HEK293 (cell line): Measurements from ENCODE around the gene PIK3CD.

Experiments used
- CTCF ChIA-PET: fragments of 350-600 bp; formaldehyde crosslinking; extraction: SDS; loops from one replicate; lab custom pipeline; 2021; ENCODE audit warnings: antibody characterized with exemption; lab: Yijun Ruan, JAX
- POLR2A ChIA-PET: fragments of 300-600 bp; formaldehyde crosslinking; extraction: SDS; loops from one replicate; lab custom pipeline; 2020; ENCODE audit warnings: antibody characterized with exemption, inconsistent platforms; lab: Yijun Ruan, JAX
- H3K27ac ChIP-seq: fragments of 200-500 bp; sonication (Bioruptor generic); 2 replicates; pipeline ENCODE4 v1.5.1; 2014; ENCODE audit warnings: low read depth, low read length, control low read depth, inconsistent platforms; ENCODE audit errors: extremely low read depth
- H3K36me3 ChIP-seq, 2 experiments: fragments of 200-500 bp in 1 of 2; sonication (Bioruptor generic) in 1 of 2; 1 replicate in 1 of 2; 2 replicates in 1 of 2; pipeline ENCODE4 v1.5.1; 2014 to 2017; ENCODE audit warnings: inconsistent platforms in 2 of 2, low read length in 2 of 2; ENCODE audit not compliant: control insufficient read depth in 2 of 2, insufficient read depth in 1 of 2
- H3K4me1 ChIP-seq: fragments of 200-500 bp; sonication (Bioruptor generic); 2 replicates; pipeline ENCODE4 v1.5.1; 2014; ENCODE audit warnings: mild to moderate bottlenecking, low read length, inconsistent platforms; ENCODE audit not compliant: control insufficient read depth, insufficient read depth
- H3K4me3 ChIP-seq: 2 replicates; pipeline ENCODE4 v1.5.1; 2011; ENCODE audit warnings: low read depth, mild to moderate bottlenecking, control low read depth, low read length, moderate library complexity
- H3K9me3 ChIP-seq: fragments of 200-500 bp; sonication (Bioruptor generic); 2 replicates; pipeline ENCODE4 v1.5.1; 2014; ENCODE audit warnings: low read depth, low read length, inconsistent platforms; ENCODE audit not compliant: control insufficient read depth, insufficient read depth
- AEBP2 ChIP-seq: fragments of 450-650 bp; formaldehyde crosslinking; IDR thresholded peaks from 2 replicates; pipeline ENCODE4 v1.5.1; 2016; ENCODE audit warnings: missing biosample characterization, missing genetic modification characterization, borderline replicate concordance
- GLI2 ChIP-seq: fragments of 450-650 bp; formaldehyde crosslinking; IDR thresholded peaks from 2 replicates; pipeline ENCODE4; 2017; ENCODE audit warnings: missing biosample characterization, missing genetic modification characterization, low read depth, borderline replicate concordance
- GLIS2 ChIP-seq: fragments of 450-650 bp; formaldehyde crosslinking; IDR thresholded peaks from 2 replicates; pipeline ENCODE4 v1.5.1; 2016; ENCODE audit warnings: missing biosample characterization, missing genetic modification characterization
- ZBTB11 ChIP-seq: fragments of 450-650 bp; formaldehyde crosslinking; conservative IDR thresholded peaks from 2 replicates; pipeline ENCODE4 v1.5.1; 2016; ENCODE audit warnings: low read depth, missing biosample characterization, missing genetic modification characterization
- ZNF274 ChIP-seq, 2 experiments: fragments of 200-500 bp in 1 of 2; fragments of 450-650 bp in 1 of 2; sonication (Bioruptor generic) in 1 of 2; formaldehyde crosslinking in 1 of 2; IDR thresholded peaks; 2 replicates each; pipeline versions ENCODE4 v1.5.1 to v1.6.1; 2014 to 2016; ENCODE audit warnings: borderline replicate concordance in 1 of 2, inconsistent platforms in 1 of 2, low read length in 1 of 2, missing biosample characterization in 1 of 2, missing genetic modification characterization in 1 of 2
- ZNF280D ChIP-seq: fragments of 450-650 bp; formaldehyde crosslinking; IDR thresholded peaks from 2 replicates; pipeline ENCODE4 v1.5.1; 2016; ENCODE audit warnings: missing biosample characterization, missing genetic modification characterization
- ZNF423 ChIP-seq: fragments of 450-650 bp; formaldehyde crosslinking; IDR thresholded peaks from 2 replicates; pipeline ENCODE4 v1.5.1; 2016; ENCODE audit warnings: missing biosample characterization, missing genetic modification characterization
- ZNF426 ChIP-seq: fragments of 450-650 bp; formaldehyde crosslinking; IDR thresholded peaks from 2 replicates; pipeline ENCODE4 v1.5.1; 2017; ENCODE audit warnings: missing biosample characterization, missing genetic modification characterization, mild to moderate bottlenecking, inconsistent platforms, moderate library complexity
- ZNF473 ChIP-seq: fragments of 450-650 bp; formaldehyde crosslinking; IDR thresholded peaks from 2 replicates; pipeline ENCODE4 v1.5.1; 2017; ENCODE audit warnings: missing biosample characterization, missing genetic modification characterization
- ZNF548 ChIP-seq: fragments of 450-650 bp; formaldehyde crosslinking; IDR thresholded peaks from 2 replicates; pipeline ENCODE4 v1.5.1; 2016; ENCODE audit warnings: missing biosample characterization, missing genetic modification characterization
- ZNF777 ChIP-seq: fragments of 450-650 bp; formaldehyde crosslinking; IDR thresholded peaks from 2 replicates; pipeline ENCODE4 v1.5.1; 2017; ENCODE audit warnings: missing biosample characterization, missing genetic modification characterization, borderline replicate concordance
- TF ChIP-seq, protein P1 (sequence below): fragments of 450-650 bp; IDR thresholded peaks from 2 replicates; pipeline ENCODE4 v1.5.1; 2018; ENCODE audit warnings: missing biosample characterization, mild to moderate bottlenecking, missing genetic modification characterization

PIK3CD gene

GRCh38 chr1:9602794-9603167, 48.8 kb upstream of the PIK3CD start:
- POLR2A ChIA-PET: no interaction called here
- H3K4me3 ChIP-seq: no peak overlapping the region
- no peak for TF ChIP-seq ZNF274 (IDR thresholded peaks at IDR 0.05; ENCODE audit: low read length)
- TF ChIP-seq ZNF274 (tag by site-specific recombination; IDR thresholded peaks at IDR 0.05; ENCODE audit: borderline replicate concordance): no peak
- no peaks in the 10 kb centered on the region for H3K4me1 ChIP-seq
- H3K27ac ChIP-seq: no peak overlapping the region
- H3K36me3 ChIP-seq: peaks cover 15 to 92% of the 10 kb centered on the region in 2 experiments; a peak in 2 of 3 replicates
- H3K9me3 ChIP-seq: no peaks in the 10 kb centered on the region
- CTCF ChIA-PET: no interaction called here

GRCh38 chr1:9603307-9603706, 48.2 kb upstream of the PIK3CD start:
- H3K27ac ChIP-seq: no peak overlapping the region
- peaks cover 15 to 92% of the 10 kb centered on the region in 2 experiments; a peak in 2 of 3 replicates for H3K36me3 ChIP-seq
- CTCF ChIA-PET: interaction anchor here (0.7 kb wide), 1 partner anchor 11 kb away, joined by 3 read pairs; no protein-coding TSS in a partner anchor
- no peak for TF ChIP-seq ZNF473 (tag by site-specific recombination)
- TF ChIP-seq, protein P1, sequence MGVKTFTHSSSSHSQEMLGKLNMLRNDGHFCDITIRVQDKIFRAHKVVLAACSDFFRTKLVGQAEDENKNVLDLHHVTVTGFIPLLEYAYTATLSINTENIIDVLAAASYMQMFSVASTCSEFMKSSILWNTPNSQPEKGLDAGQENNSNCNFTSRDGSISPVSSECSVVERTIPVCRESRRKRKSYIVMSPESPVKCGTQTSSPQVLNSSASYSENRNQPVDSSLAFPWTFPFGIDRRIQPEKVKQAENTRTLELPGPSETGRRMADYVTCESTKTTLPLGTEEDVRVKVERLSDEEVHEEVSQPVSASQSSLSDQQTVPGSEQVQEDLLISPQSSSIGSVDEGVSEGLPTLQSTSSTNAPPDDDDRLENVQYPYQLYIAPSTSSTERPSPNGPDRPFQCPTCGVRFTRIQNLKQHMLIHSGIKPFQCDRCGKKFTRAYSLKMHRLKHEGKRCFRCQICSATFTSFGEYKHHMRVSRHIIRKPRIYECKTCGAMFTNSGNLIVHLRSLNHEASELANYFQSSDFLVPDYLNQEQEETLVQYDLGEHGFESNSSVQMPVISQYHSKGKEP (tag by site-specific recombination): no peak
- no peak for TF ChIP-seq GLI2
- no peak for TF ChIP-seq ZNF280D
- H3K4me3 ChIP-seq: no peak overlapping the region
- H3K9me3 ChIP-seq: no peaks in the 10 kb centered on the region
- POLR2A ChIA-PET: interaction anchor here (0.5 to 0.6 kb wide), 2 partner anchors 26 to 86 kb away, joined by 3 read pairs; no protein-coding TSS in a partner anchor
- H3K4me1 ChIP-seq: no peaks in the 10 kb centered on the region

- Histone ChIP-seq H3K27ac (no peak overlapping the region), H3K9me3 (no peaks in the 10 kb centered on the region)
- no peak for TF ChIP-seq ZNF548
- TF ChIP-seq GLIS2 (tag by site-specific recombination): 0 out of 2 replicates have a peak, but pooled peaks have one; percentile 24
- TF ChIP-seq, all 188 proteins: peak for 1
- ChIA-PET POLR2A (interaction anchor here (0.5 to 0.6 kb wide), 2 partner anchors 25 to 87 kb away, joined by 3 read pairs; no protein-coding TSS in a partner anchor), CTCF (interaction anchor here (0.7 kb wide), 1 partner anchor 10 kb away, joined by 3 read pairs; no protein-coding TSS in a partner anchor)
- Histone ChIP-seq H3K36me3 (peaks cover 11 to 93% of the 10 kb centered on the region in 2 experiments; a peak in 2 of 3 replicates), H3K4me3 (no peak overlapping the region), H3K4me1 (no peaks in the 10 kb centered on the region)
Measured at GRCh38 chr1:9603766-9604753, 47.5 kb upstream of the PIK3CD start.

DNA sequence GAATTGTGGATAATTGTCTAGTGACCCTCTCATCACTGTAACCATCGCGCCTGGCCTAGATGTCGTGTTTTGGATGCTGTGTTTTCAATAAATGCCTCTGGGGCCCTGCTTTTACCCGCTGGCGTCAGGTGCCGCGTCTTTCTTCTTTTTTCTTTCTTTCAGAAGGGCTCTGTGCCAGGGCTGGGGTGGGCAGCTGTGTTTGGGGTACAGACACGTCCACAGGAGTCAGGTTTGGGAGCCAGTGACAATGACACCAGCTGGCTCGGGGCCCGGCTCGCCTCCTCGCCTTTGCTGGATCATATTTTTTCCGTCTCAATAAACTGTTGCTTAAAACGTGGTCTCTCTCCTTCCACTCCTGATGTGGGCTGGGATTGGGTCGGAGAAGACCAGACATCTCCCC, 46.7 kb upstream of the PIK3CD start:
- H3K4me1 ChIP-seq: no peaks in the 10 kb centered on the region
- POLR2A ChIA-PET: interaction anchor here (0.6 kb wide), 1 partner anchor 13 kb away, joined by 3 read pairs; no protein-coding TSS in a partner anchor
- H3K36me3 ChIP-seq: peaks cover 5 to 98% of the 10 kb centered on the region in 2 experiments; a peak in 2 of 3 replicates
- no peak overlapping the region for H3K4me3 ChIP-seq
- H3K27ac ChIP-seq: no peak overlapping the region
- CTCF ChIA-PET: no interaction called here
- H3K9me3 ChIP-seq: no peaks in the 10 kb centered on the region
- no peak for TF ChIP-seq ZNF777 (tag by site-specific recombination)
- no peak for TF ChIP-seq ZNF426 (tag by site-specific recombination)
- TF ChIP-seq ZBTB11: no peak
- TF ChIP-seq AEBP2 (tag by site-specific recombination): no peak
- TF ChIP-seq ZNF423 (tag by site-specific recombination): no peak
- no peak for TF ChIP-seq ZNF473 (tag by site-specific recombination)
